ENCODE data around the gene CDKL1.

DNA sequence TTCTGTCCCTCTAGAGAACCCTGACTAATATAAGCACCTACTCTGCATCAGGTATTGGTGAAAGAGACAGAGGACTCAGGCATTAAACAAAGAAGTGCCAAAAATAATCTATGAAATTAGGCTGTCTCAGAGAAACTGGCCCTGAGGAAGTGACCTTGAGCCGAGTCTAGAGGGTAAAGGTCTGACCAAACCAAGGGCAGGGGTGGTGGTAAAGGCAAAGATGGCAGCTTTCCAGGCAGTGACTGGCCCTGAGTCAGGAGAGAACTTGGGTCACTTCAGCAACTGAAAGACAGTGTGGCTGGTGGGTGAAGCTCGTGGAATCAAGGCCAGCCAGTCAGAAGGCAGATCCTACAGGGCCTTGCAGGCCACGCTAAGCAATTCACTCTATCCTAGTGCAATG lies 30.6 kb downstream of the CDKL1 start:
- TF ChIP-seq, protein P1, sequence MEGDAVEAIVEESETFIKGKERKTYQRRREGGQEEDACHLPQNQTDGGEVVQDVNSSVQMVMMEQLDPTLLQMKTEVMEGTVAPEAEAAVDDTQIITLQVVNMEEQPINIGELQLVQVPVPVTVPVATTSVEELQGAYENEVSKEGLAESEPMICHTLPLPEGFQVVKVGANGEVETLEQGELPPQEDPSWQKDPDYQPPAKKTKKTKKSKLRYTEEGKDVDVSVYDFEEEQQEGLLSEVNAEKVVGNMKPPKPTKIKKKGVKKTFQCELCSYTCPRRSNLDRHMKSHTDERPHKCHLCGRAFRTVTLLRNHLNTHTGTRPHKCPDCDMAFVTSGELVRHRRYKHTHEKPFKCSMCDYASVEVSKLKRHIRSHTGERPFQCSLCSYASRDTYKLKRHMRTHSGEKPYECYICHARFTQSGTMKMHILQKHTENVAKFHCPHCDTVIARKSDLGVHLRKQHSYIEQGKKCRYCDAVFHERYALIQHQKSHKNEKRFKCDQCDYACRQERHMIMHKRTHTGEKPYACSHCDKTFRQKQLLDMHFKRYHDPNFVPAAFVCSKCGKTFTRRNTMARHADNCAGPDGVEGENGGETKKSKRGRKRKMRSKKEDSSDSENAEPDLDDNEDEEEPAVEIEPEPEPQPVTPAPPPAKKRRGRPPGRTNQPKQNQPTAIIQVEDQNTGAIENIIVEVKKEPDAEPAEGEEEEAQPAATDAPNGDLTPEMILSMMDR (IDR thresholded peaks at IDR 0.05; ENCODE audit: extremely low read depth in 1 of 2, insufficient read depth in 1 of 2, low read depth in 1 of 2, low read length in 2 of 2) = no peak
- TF ChIP-seq EZH2 (IDR thresholded peaks at IDR 0.05; ENCODE audit: borderline replicate concordance, low read depth, low read length, severe bottlenecking) (no peak), FOS (IDR thresholded peaks at IDR 0.05; ENCODE audit: borderline replicate concordance, insufficient read depth, low read length) (no peak), POLR2A (IDR thresholded peaks at IDR 0.05; ENCODE audit: low read depth, low read length) (no peak), POLR2AphosphoS5 (IDR thresholded peaks at IDR 0.05; ENCODE audit: insufficient read depth, low read depth, low read length) (no peak), JUN (IDR thresholded peaks at IDR 0.05; ENCODE audit: borderline replicate concordance, insufficient read depth, insufficient read length, low read depth) (no peak), MYC (IDR thresholded peaks at IDR 0.05; ENCODE audit: low read depth, low read length) (no peak)
- TF ChIP-seq, protein P2, sequence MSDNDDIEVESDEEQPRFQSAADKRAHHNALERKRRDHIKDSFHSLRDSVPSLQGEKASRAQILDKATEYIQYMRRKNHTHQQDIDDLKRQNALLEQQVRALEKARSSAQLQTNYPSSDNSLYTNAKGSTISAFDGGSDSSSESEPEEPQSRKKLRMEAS (IDR thresholded peaks at IDR 0.05; ENCODE audit: insufficient read depth, insufficient read length) = no peak

All from endothelial cell of umbilical vein (primary cell).